AG04450 (cell line): Measurements from ENCODE around the gene NLGN4Y. TPM values are rescaled to one million over a fixed set of nuclear protein-coding genes. Genes with fewer than 3 reads are reported as not detected.

ENCODE experiments used
- CTCF ChIA-PET: fragments of 300-600, 350-600 bp; formaldehyde crosslinking; extraction: SDS; loops from one replicate; lab custom pipeline; 2022; ENCODE audit warnings: antibody characterized with exemption, inconsistent platforms; lab: Charles Lee
- POLR2A ChIA-PET: fragments of 350-600 bp; formaldehyde crosslinking; extraction: SDS; loops from one replicate; lab custom pipeline; 2021; ENCODE audit warnings: antibody characterized with exemption, inconsistent platforms; lab: Yijun Ruan, JAX
- DNase-seq: peaks from one replicate; pipeline ENCODE4 v3.0.0-alpha.2; 2011; ENCODE audit warnings: low read depth, low spot score
- H3K27ac ChIP-seq: one replicate; pipeline ENCODE4 v1.5.1; 2012; ENCODE audit warnings: low read depth, low read length, control low read depth
- H3K27me3 ChIP-seq: one replicate; pipeline ENCODE4 v1.6.0; 2012; ENCODE audit warnings: low read length; ENCODE audit not compliant: control insufficient read depth, insufficient read depth
- H3K4me3 ChIP-seq: 2 replicates; pipeline ENCODE4 v1.5.1; 2011; ENCODE audit warnings: mild to moderate bottlenecking, low read depth, low read length, control low read depth
- H3K9me3 ChIP-seq: 2 replicates; pipeline ENCODE4 v1.5.1; 2012; ENCODE audit warnings: low read length; ENCODE audit not compliant: control insufficient read depth, insufficient read depth
- polyA minus RNA-seq: library from RNA; depleted of rRNA, polyadenylated mRNA; stranded (reverse); fragments of >200 nt; gene quantifications from 2 replicates; pipeline ENCODE4 v1.2.3, GENCODE V29; 2011; rRNA and poly(A)+ RNA removed
- polyA plus RNA-seq: library from polyadenylated mRNA; depleted of rRNA; stranded (reverse); fragments of >200 nt; gene quantifications from 2 replicates; pipeline ENCODE4 v1.2.3, GENCODE V29; 2011; rRNA removed
- TF ChIP-seq, protein P1 (sequence below): IDR thresholded peaks from 2 replicates; pipeline ENCODE4 v1.5.1; 2011; ENCODE audit warnings: low read depth, low read length, control low read depth, inconsistent platforms

Gene NLGN4Y
- polyA plus RNA-seq, result 25.9 and 28.5 TPM in 2 replicates
- 81.4 and 94.0 TPM in 2 replicates for polyA minus RNA-seq

DNA sequence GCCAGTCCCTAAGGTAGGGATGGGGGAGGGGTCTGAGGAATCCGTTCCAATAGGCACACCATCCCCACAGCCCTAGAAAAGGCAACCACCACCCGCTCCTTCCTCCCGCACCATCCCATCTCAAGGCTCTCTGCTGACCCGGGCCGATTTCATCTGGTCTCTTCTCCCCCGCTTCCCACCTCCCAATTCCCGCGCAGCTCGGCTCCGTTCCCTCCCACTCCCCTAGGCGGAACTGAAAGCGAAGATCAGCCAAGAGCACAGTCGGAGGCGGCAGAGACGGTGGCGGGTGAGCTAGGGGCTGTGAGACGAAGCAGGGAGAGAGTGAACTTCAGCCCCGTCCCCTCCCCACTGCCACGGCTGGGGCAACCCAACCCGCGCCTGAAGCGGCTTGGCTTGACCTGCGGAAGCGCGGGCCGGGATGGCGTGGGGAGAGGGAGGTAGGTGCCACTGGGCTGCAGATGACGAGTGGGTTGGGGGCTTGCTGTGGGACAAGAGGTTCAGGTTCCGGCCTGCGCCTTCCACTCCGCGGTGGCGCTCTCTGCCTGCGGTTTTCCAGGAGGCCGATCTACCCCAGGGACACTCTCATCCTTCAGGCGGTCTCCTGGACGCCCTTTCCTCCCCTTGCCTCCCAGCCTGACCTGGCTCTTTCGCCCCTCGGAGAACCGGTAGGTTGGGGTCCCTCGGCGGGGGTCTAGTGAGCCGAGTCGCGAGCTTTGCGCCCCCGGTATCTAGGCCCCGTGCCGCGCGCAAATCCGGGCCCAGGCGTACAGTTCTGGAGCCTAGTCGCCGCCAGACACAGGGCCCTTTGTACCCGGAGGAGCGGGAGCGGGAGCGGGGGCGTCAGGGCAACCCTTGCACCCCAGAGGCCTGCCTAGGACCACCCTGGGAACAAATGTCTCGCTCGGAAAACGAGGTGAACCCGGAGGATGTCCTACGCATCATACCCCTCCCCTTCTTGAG, at the start of gene NLGN4Y:
TSS of gene NLGN4Y (plus strand) at position 258 of the 960 bp plus-strand sequence. CDS start 97,591 bp downstream, outside the sequence.
- no peaks in the 10 kb centered on the region; the same call in 1 of the 2 replicates for H3K9me3 ChIP-seq
- POLR2A ChIA-PET, result interaction anchor here (0.6 kb wide), 1 partner anchor 107 kb away, joined by 3 read pairs; no protein-coding TSS in a partner anchor
- H3K27ac ChIP-seq, result peak within 1 kb of the TSS; percentile 57
- TF ChIP-seq, protein P1, sequence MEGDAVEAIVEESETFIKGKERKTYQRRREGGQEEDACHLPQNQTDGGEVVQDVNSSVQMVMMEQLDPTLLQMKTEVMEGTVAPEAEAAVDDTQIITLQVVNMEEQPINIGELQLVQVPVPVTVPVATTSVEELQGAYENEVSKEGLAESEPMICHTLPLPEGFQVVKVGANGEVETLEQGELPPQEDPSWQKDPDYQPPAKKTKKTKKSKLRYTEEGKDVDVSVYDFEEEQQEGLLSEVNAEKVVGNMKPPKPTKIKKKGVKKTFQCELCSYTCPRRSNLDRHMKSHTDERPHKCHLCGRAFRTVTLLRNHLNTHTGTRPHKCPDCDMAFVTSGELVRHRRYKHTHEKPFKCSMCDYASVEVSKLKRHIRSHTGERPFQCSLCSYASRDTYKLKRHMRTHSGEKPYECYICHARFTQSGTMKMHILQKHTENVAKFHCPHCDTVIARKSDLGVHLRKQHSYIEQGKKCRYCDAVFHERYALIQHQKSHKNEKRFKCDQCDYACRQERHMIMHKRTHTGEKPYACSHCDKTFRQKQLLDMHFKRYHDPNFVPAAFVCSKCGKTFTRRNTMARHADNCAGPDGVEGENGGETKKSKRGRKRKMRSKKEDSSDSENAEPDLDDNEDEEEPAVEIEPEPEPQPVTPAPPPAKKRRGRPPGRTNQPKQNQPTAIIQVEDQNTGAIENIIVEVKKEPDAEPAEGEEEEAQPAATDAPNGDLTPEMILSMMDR, result no peak
- no peak for DNase-seq
- CTCF ChIA-PET, result no interaction called here
- peaks cover 3% of the 10 kb centered on the region for H3K27me3 ChIP-seq
- H3K4me3 ChIP-seq, result peak within 1 kb of the TSS; percentile 71

DNA sequence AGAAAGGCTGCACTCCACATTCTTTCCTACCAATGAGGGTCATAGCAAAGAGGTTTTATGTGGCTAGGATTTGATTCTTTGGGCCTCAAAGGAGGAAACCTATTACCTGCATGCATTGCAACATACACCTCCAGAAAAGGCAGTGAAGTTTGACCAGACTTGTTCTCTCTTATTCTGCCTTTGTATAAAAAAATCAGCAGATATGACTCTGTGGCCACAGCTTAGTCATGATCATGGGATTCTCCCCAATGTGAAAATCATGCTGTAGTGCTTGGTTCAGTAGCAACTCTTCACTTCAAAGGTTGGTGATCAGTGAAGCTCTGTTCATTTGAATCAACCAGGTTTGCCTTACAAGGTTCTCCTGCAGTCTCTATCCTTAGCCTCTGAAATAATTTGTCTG, 38.4 kb upstream of the NLGN4Y start:
- DNase-seq, result no peak
- H3K4me3 ChIP-seq, result no peak overlapping the region
- ChIA-PET CTCF (no interaction called here), POLR2A (no interaction called here)
- no peak overlapping the region for H3K27ac ChIP-seq
- TF ChIP-seq, protein P1, result no peak
- H3K27me3 ChIP-seq, result no peaks in the 10 kb centered on the region
- H3K9me3 ChIP-seq, result no peaks in the 10 kb centered on the region

DNA sequence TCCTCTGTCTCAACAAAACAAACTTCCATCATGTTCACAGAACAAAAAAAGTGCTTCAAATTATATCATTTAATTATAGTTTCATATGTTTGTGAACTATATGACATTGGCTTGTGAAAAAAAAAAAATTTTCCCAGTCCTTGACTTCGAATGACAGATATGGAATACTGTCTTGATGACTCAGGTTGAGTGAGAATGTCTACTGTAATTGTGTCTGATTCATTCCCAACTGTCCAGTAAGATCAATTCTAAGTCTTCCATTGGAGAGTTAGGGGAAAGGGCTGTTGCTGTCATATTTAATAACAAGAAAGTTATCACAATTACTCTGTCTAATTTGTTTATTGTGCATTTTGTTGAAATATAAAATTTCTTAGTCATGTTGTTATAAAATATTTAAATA, 34.1 kb upstream of the NLGN4Y start:
- POLR2A ChIA-PET, result no interaction called here

DNA sequence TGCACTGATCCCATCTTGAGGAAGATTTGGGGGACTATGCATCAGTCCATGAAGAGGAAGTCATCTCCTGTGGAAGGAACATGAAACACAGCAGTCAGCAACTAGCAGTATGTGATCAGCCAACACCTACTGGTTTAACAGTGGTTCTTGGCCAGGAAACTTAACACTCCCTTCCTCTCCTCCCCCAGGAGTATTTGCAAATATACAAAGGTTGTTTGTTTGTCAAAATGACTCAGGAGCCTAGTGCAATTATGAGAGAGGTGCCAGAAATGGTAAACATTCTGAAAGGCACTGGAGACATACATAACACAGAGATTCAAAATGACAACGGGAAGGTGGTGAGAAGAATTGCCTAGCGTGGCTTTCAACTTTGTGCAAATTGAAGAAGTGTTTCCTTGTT, 26.3 kb upstream of the NLGN4Y start:
- Histone ChIP-seq H3K27ac (no peak overlapping the region), H3K27me3 (no peaks in the 10 kb centered on the region), H3K9me3 (no peaks in the 10 kb centered on the region), H3K4me3 (no peak overlapping the region)
- TF ChIP-seq, protein P1, result no peak
- no peak for DNase-seq
- ChIA-PET CTCF (no interaction called here), POLR2A (no interaction called here)

More for the DNA sequence above, 34.1 kb upstream of the NLGN4Y start:
- CTCF ChIA-PET, result no interaction called here
- Histone ChIP-seq H3K9me3 (no peaks in the 10 kb centered on the region), H3K27ac (no peak overlapping the region), H3K4me3 (no peak overlapping the region), H3K27me3 (no peaks in the 10 kb centered on the region)
- no peak for DNase-seq
- TF ChIP-seq, protein P1, result no peak

DNA sequence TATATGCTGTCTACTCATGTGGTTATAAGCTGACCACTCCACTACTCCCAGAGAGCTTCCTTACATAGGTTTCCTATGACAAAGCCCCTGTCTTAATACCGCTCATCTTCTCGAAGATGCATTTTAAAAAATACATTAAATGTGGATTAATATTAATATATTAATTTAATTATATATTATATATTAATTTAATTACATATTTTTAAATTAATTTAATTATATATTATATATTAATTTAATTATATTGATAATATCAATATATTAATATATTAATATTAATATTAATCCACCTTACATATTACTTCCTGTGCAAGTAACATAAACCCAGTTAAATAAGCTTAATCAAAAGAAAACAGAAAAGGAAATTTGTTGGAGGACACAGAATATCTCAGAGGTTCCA, 19.7 kb upstream of the NLGN4Y start:
- Histone ChIP-seq H3K27ac (no peak overlapping the region), H3K9me3 (no peaks in the 10 kb centered on the region), H3K27me3 (no peaks in the 10 kb centered on the region), H3K4me3 (no peak overlapping the region)
- CTCF ChIA-PET, result no interaction called here
- no peak for DNase-seq
- TF ChIP-seq, protein P1, result no peak
- POLR2A ChIA-PET, result no interaction called here
